ENCODE results near the gene ALDH1A1.

The ALDH1A1 gene

GRCh38 chr9:72952914-72953313 is at the start of gene ALDH1A1:
Gene ALDH1A1 (minus strand): TSS chr9:72953053. CDS start chr9:72953000, 53 bp downstream.
- no peak for DNase-seq (ENCODE audit: low read depth)

- DNase-seq (ENCODE audit: low read depth), result no peak
These were observed 49.0 kb upstream of the ALDH1A1 start for GRCh38 chr9:73001860-73002259.

- DNase-seq (ENCODE audit: low read depth), result no peak
These were observed 45.5 kb upstream of the ALDH1A1 start for GRCh38 chr9:72998363-72998762.

- DNase-seq (ENCODE audit: low read depth), result no peak
These were observed 44.6 kb upstream of the ALDH1A1 start for GRCh38 chr9:72997387-72997995.

- no peak for DNase-seq (ENCODE audit: low read depth)
These were observed 43.9 kb upstream of the ALDH1A1 start for GRCh38 chr9:72996684-72997314.

- no peak for DNase-seq (ENCODE audit: low read depth)
These were observed 43.3 kb upstream of the ALDH1A1 start for GRCh38 chr9:72996114-72996513.

GRCh38 chr9:72995131-72996024 is 42.5 kb upstream of the ALDH1A1 start:
- no peak for DNase-seq (ENCODE audit: low read depth)

GRCh38 chr9:72991772-72992171 is 38.9 kb upstream of the ALDH1A1 start:
- DNase-seq (ENCODE audit: low read depth), result no peak

GRCh38 chr9:72990397-72991182 is 37.7 kb upstream of the ALDH1A1 start:
- DNase-seq (ENCODE audit: low read depth), result no peak

GRCh38 chr9:72986522-72987116 is 33.8 kb upstream of the ALDH1A1 start:
- no peak for DNase-seq (ENCODE audit: low read depth)

- DNase-seq (ENCODE audit: low read depth), result no peak
These were observed 32.9 kb upstream of the ALDH1A1 start for GRCh38 chr9:72985746-72986145.

GRCh38 chr9:72984991-72985390 is 32.1 kb upstream of the ALDH1A1 start:
- DNase-seq (ENCODE audit: low read depth), result no peak

GRCh38 chr9:72984226-72984947 is 31.5 kb upstream of the ALDH1A1 start:
- DNase-seq (ENCODE audit: low read depth), result no peak

GRCh38 chr9:72983512-72984225 is 30.8 kb upstream of the ALDH1A1 start:
- no peak for DNase-seq (ENCODE audit: low read depth)

GRCh38 chr9:72983056-72983455 is 30.2 kb upstream of the ALDH1A1 start:
- no peak for DNase-seq (ENCODE audit: low read depth)

- DNase-seq (ENCODE audit: low read depth), result no peak
These were observed 29.4 kb upstream of the ALDH1A1 start for GRCh38 chr9:72982146-72982799.

- no peak for DNase-seq (ENCODE audit: low read depth)
These were observed 28.6 kb upstream of the ALDH1A1 start for GRCh38 chr9:72981433-72981832.

- no peak for DNase-seq (ENCODE audit: low read depth)
These were observed 27.9 kb upstream of the ALDH1A1 start for GRCh38 chr9:72980600-72981265.

- DNase-seq (ENCODE audit: low read depth), result no peak
These were observed 27.3 kb upstream of the ALDH1A1 start for GRCh38 chr9:72980183-72980582.
